ENCODE measurements around the gene DRD3.

The DRD3 gene

DNA sequence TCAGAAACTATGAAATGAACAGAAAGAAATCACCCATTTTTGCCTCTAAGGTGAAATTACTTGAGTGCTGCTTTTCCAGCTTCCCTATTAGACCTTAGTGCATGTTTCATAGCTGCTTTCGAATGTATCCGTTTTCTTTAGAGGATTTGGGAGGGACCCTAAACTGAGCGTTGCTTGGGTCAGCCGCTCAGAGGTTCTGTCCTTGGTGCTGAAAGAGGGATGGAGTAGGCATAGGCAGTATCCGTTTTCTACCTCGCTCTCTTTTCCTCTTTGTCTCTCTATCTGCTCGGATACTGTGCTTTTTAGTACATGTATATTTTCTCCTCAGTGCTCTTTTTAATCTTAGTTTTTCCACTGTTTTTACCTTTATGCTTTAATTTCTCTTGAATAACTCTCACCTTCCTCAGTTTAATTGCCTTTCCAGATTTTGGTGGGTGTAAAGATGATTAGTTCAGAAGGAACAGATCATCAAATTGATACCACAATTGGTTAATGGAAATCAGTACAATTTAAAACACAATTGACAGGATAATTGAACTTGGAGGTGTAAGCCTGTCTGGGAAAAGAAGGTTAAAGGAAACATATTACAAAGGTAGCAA is at the start of gene DRD3:
Gene DRD3 (minus strand): TSS at position 283 of the 599 bp plus-strand sequence. CDS start 7,060 bp downstream, outside the sequence.
- no peak within 1 kb of the TSS for H3K9ac ChIP-seq (ENCODE audit: low read length)
- no peaks in the 10 kb centered on the region for H3K27me3 ChIP-seq (ENCODE audit: control insufficient read depth, insufficient read depth, low read length)
- no peak within 1 kb of the TSS for H3K4me3 ChIP-seq (ENCODE audit: low read length)
- no peak within 1 kb of the TSS for H3K27ac ChIP-seq (ENCODE audit: low read depth, low read length)
- H3K36me3 ChIP-seq (ENCODE audit: control insufficient read depth, insufficient read depth, low read length) = no peaks in the 10 kb centered on the region
- H3K4me1 ChIP-seq (ENCODE audit: control insufficient read depth, insufficient read depth, low read length) = no peaks in the 10 kb centered on the region

DNA sequence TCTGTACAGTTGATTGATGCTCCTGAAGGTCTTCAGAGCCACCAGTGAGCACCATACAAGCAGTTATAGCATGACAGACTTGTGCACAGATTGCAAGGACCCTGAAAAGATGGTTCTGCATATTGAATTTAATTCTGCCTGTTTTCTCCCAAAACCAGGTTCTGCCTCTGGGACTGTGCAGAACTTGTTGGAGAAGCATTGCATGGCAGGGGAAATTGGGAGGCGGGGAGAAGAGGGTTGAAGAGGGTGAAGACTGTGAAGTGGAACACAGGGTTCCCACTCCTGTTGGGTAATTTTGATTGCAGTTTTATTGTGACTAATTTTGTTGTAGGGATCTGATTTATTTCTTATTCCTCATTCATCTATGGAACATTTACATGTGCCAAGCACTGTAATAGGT is 48.2 kb upstream of the DRD3 start:
- no peak overlapping the region for H3K4me3 ChIP-seq (ENCODE audit: low read length)
- no peaks in the 10 kb centered on the region for H3K4me1 ChIP-seq (ENCODE audit: control insufficient read depth, insufficient read depth, low read length)
- H3K27me3 ChIP-seq (ENCODE audit: control insufficient read depth, insufficient read depth, low read length) = no peaks in the 10 kb centered on the region
- no peaks in the 10 kb centered on the region for H3K36me3 ChIP-seq (ENCODE audit: control insufficient read depth, insufficient read depth, low read length)
- H3K27ac ChIP-seq (ENCODE audit: low read depth, low read length) = no peak overlapping the region
- H3K9ac ChIP-seq (ENCODE audit: low read length) = no peak overlapping the region

DNA sequence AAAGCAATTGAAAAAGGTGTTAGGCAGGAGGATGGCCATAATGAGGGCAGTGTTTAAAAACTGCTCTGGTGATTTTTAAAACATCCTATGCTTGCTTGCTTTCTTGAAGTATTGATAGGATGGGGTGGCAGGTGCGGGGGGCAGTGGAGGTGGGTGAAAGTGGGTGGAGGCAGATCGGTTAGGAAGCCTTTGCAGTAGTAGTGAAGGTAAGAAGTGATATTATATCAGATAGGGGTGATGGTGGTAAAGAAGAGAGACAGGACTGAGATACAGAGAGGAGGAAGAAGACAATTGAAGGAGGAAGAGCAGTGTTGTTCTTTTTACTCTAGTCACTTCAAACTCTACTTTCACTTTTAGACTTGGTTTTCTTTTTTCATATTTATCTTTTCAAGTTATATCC is 47.5 kb upstream of the DRD3 start:
- no peak overlapping the region for H3K4me3 ChIP-seq (ENCODE audit: low read length)
- no peaks in the 10 kb centered on the region for H3K36me3 ChIP-seq (ENCODE audit: control insufficient read depth, insufficient read depth, low read length)
- no peak overlapping the region for H3K9ac ChIP-seq (ENCODE audit: low read length)
- no peaks in the 10 kb centered on the region for H3K27me3 ChIP-seq (ENCODE audit: control insufficient read depth, insufficient read depth, low read length)
- no peaks in the 10 kb centered on the region for H3K4me1 ChIP-seq (ENCODE audit: control insufficient read depth, insufficient read depth, low read length)
- no peak overlapping the region for H3K27ac ChIP-seq (ENCODE audit: low read depth, low read length)

DNA sequence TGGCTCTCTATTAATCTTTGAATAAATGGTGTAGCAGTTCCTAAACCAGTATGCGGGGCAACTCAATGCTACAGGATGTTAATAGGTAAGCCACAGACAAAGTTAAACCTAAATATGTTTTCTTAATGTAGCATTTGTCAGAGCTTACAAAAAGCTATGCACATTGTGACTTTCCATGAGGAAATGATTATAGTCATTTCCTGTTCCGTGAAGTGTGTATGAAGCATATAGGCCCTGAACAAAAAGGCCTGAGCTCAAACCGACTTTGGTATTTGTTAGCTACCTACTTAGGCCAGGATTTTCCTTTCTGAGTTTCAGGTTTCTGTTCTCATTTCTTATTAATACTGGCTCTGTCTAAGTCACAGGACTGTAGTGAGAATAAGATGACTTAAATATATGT is 44.3 kb upstream of the DRD3 start:
- H3K27me3 ChIP-seq (ENCODE audit: control insufficient read depth, insufficient read depth, low read length) = no peaks in the 10 kb centered on the region
- no peak overlapping the region for H3K4me3 ChIP-seq (ENCODE audit: low read length)
- H3K4me1 ChIP-seq (ENCODE audit: control insufficient read depth, insufficient read depth, low read length) = no peaks in the 10 kb centered on the region
- H3K9ac ChIP-seq (ENCODE audit: low read length) = no peak overlapping the region
- H3K27ac ChIP-seq (ENCODE audit: low read depth, low read length) = no peak overlapping the region
- no peaks in the 10 kb centered on the region for H3K36me3 ChIP-seq (ENCODE audit: control insufficient read depth, insufficient read depth, low read length)

- Histone ChIP-seq H3K36me3 (ENCODE audit: control insufficient read depth, insufficient read depth, low read length) (no peaks in the 10 kb centered on the region), H3K27me3 (ENCODE audit: control insufficient read depth, insufficient read depth, low read length) (no peaks in the 10 kb centered on the region), H3K4me3 (ENCODE audit: low read length) (no peak overlapping the region), H3K4me1 (ENCODE audit: control insufficient read depth, insufficient read depth, low read length) (no peaks in the 10 kb centered on the region), H3K27ac (ENCODE audit: low read depth, low read length) (no peak overlapping the region), H3K9ac (ENCODE audit: low read length) (no peak overlapping the region)
These were observed 43.0 kb upstream of the DRD3 start for GRCh38 chr3:114221881-114222264.

DNA sequence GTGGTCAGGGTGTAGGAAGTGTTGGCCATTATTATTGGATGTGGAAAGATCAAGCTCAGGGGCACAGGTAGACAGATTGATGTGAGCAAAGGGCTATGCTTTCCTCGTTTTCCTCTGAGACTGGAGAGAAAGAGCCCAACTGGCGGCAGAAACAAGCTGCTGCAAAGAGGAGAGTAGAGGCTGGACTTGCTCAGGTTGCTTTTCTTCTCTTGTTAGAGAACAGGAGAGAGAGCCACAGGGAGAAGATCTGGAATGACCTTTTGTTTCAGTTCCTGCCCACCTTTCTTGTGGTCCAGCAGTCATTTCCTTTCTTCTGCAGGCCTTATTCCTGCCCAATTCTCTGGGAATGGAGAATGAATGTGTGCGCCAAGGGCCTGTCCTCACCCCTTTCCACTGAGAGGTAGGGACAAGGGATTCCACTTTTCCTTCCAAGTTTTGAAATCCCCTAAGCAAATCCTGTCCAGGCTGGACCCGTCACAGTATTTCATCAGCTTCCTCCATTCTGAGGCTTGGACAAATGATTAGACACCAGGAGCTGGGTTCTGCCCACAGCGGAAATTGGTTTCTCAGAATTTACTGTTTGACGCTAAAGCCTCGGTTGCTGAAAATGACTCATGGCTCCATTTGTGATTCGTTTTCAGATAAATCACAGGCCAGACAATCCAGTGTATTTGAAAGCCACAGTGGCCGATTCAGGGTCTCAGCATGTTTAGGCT is 42.5 kb upstream of the DRD3 start:
- Histone ChIP-seq H3K27ac (ENCODE audit: low read depth, low read length) (no peak overlapping the region), H3K4me1 (ENCODE audit: control insufficient read depth, insufficient read depth, low read length) (no peaks in the 10 kb centered on the region)

GRCh38 chr3:114219741-114220140 is 40.9 kb upstream of the DRD3 start:
- no peak overlapping the region for H3K27ac ChIP-seq (ENCODE audit: low read depth, low read length)
- no peaks in the 10 kb centered on the region for H3K4me1 ChIP-seq (ENCODE audit: control insufficient read depth, insufficient read depth, low read length)
- no peak overlapping the region for H3K4me3 ChIP-seq (ENCODE audit: low read length)
- no peaks in the 10 kb centered on the region for H3K27me3 ChIP-seq (ENCODE audit: control insufficient read depth, insufficient read depth, low read length)
- no peaks in the 10 kb centered on the region for H3K36me3 ChIP-seq (ENCODE audit: control insufficient read depth, insufficient read depth, low read length)
- H3K9ac ChIP-seq (ENCODE audit: low read length) = no peak overlapping the region

More for the DNA sequence above, 42.5 kb upstream of the DRD3 start:
- H3K36me3 ChIP-seq (ENCODE audit: control insufficient read depth, insufficient read depth, low read length) = no peaks in the 10 kb centered on the region
- no peaks in the 10 kb centered on the region for H3K27me3 ChIP-seq (ENCODE audit: control insufficient read depth, insufficient read depth, low read length)
- H3K9ac ChIP-seq (ENCODE audit: low read length) = no peak overlapping the region
- no peak overlapping the region for H3K4me3 ChIP-seq (ENCODE audit: low read length)

GRCh38 chr3:114218578-114219185 is 39.8 kb upstream of the DRD3 start:
- Histone ChIP-seq H3K27ac (ENCODE audit: low read depth, low read length) (no peak overlapping the region), H3K36me3 (ENCODE audit: control insufficient read depth, insufficient read depth, low read length) (no peaks in the 10 kb centered on the region)

GRCh38 chr3:114218006-114218405 is 39.2 kb upstream of the DRD3 start:
- H3K27ac ChIP-seq (ENCODE audit: low read depth, low read length) = no peak overlapping the region
- H3K36me3 ChIP-seq (ENCODE audit: control insufficient read depth, insufficient read depth, low read length) = no peaks in the 10 kb centered on the region
- H3K4me3 ChIP-seq (ENCODE audit: low read length) = no peak overlapping the region
- H3K9ac ChIP-seq (ENCODE audit: low read length) = no peak overlapping the region
- H3K27me3 ChIP-seq (ENCODE audit: control insufficient read depth, insufficient read depth, low read length) = no peaks in the 10 kb centered on the region
- H3K4me1 ChIP-seq (ENCODE audit: control insufficient read depth, insufficient read depth, low read length) = no peaks in the 10 kb centered on the region

More at GRCh38 chr3:114218578-114219185, 39.8 kb upstream of the DRD3 start:
- Histone ChIP-seq H3K4me1 (ENCODE audit: control insufficient read depth, insufficient read depth, low read length) (no peaks in the 10 kb centered on the region), H3K4me3 (ENCODE audit: low read length) (no peak overlapping the region), H3K9ac (ENCODE audit: low read length) (no peak overlapping the region), H3K27me3 (ENCODE audit: control insufficient read depth, insufficient read depth, low read length) (no peaks in the 10 kb centered on the region)

- H3K27me3 ChIP-seq (ENCODE audit: control insufficient read depth, insufficient read depth, low read length) = no peaks in the 10 kb centered on the region
These were observed 38.4 kb upstream of the DRD3 start for GRCh38 chr3:114217266-114217665.

DNA sequence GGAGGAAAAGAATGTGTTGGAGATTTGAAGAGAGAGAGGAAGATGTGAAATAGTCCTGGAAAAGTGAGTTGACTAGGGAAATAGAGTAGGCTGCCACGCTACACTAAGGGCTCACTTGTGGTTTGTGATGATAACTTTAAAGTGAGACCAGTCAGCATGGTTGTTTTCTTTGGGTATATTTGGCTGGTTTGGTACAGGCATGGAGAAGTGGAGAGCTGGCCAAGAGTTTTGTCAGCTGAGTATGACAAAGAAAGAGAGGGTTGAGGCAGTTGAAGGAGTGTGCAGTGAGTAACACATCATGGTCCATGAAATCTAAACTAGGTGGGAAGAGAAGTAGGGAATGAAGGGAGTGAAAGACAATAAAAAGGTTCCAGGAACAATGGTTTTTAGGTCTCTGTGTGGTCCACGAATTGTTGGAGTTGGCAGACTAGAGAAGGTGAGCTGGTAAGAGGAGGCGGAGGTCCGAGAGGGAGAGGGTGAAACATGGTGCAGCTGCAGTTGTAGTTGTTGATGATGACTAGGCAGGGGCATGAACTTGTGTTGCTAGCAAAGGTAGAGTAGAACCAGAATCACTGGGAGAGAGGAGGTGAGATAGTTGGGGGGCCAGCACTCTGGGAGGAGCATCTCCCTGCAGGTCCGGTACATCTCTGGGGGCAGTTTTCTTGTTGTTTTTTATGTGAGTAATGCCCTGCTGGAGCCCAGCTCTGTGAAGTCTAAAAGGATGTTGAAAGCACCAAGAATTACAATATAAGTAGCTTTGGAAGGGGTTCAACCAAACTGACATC is 37.5 kb upstream of the DRD3 start:
- Histone ChIP-seq H3K9ac (ENCODE audit: low read length) (no peak overlapping the region), H3K4me3 (ENCODE audit: low read length) (no peak overlapping the region), H3K27ac (ENCODE audit: low read depth, low read length) (no peak overlapping the region), H3K36me3 (ENCODE audit: control insufficient read depth, insufficient read depth, low read length) (no peaks in the 10 kb centered on the region), H3K27me3 (ENCODE audit: control insufficient read depth, insufficient read depth, low read length) (no peaks in the 10 kb centered on the region), H3K4me1 (ENCODE audit: control insufficient read depth, insufficient read depth, low read length) (no peaks in the 10 kb centered on the region)

More at GRCh38 chr3:114217266-114217665, 38.4 kb upstream of the DRD3 start:
- Histone ChIP-seq H3K9ac (ENCODE audit: low read length) (no peak overlapping the region), H3K4me1 (ENCODE audit: control insufficient read depth, insufficient read depth, low read length) (no peaks in the 10 kb centered on the region), H3K27ac (ENCODE audit: low read depth, low read length) (no peak overlapping the region), H3K4me3 (ENCODE audit: low read length) (no peak overlapping the region), H3K36me3 (ENCODE audit: control insufficient read depth, insufficient read depth, low read length) (no peaks in the 10 kb centered on the region)

GRCh38 chr3:114214542-114215341 is 35.9 kb upstream of the DRD3 start:
- H3K27me3 ChIP-seq (ENCODE audit: control insufficient read depth, insufficient read depth, low read length) = no peaks in the 10 kb centered on the region
- H3K4me1 ChIP-seq (ENCODE audit: control insufficient read depth, insufficient read depth, low read length) = no peaks in the 10 kb centered on the region

More at GRCh38 chr3:114214542-114215341, 35.9 kb upstream of the DRD3 start:
- peak overlapping the region; percentile 29 for H3K4me3 ChIP-seq (ENCODE audit: low read length)
- no peaks in the 10 kb centered on the region for H3K36me3 ChIP-seq (ENCODE audit: control insufficient read depth, insufficient read depth, low read length)
- H3K9ac ChIP-seq (ENCODE audit: low read length) = no peak overlapping the region
- no peak overlapping the region for H3K27ac ChIP-seq (ENCODE audit: low read depth, low read length)
